HL-60 (cell line): Measurements from ENCODE around the gene TNIP1.
A peak's percentile ranks its signal among the peaks of the same experiment; 100 is the strongest.

Source experiments
- DNase-seq, 2 experiments: peaks; one replicate each; pipeline ENCODE4 v3.0.0-alpha.2; 2010 to 2020; ENCODE audit warnings: low read depth in 1 of 2, low spot score in 1 of 2
- H3K27ac ChIP-seq: fragments of 250-450 bp; sonication (Bioruptor Pico); replicated peaks from 2 replicates; pipeline ENCODE4 v1.5.1; 2020; ENCODE audit warnings: mild to moderate bottlenecking, moderate library complexity
- H3K27me3 ChIP-seq: fragments of 250-450 bp; sonication (Bioruptor Pico); 2 replicates; pipeline ENCODE4 v1.5.1; 2021; ENCODE audit warnings: mild to moderate bottlenecking, moderate library complexity; ENCODE audit not compliant: insufficient read depth, poor library complexity, severe bottlenecking
- H3K4me3 ChIP-seq: replicated peaks from 2 replicates; pipeline ENCODE4 v1.5.1; 2011; ENCODE audit warnings: mild to moderate bottlenecking, control low read depth, low read length; ENCODE audit not compliant: insufficient read depth
- GABPA ChIP-seq: IDR thresholded peaks from 2 replicates; pipeline ENCODE4 v1.6.1; 2012; ENCODE audit warnings: low read depth
- POLR2AphosphoS5 ChIP-seq: IDR thresholded peaks from 2 replicates; pipeline ENCODE4 v1.6.1; 2012; ENCODE audit warnings: low read depth
- SPI1 ChIP-seq: IDR thresholded peaks from 2 replicates; pipeline ENCODE4 v1.6.1; 2012; ENCODE audit warnings: low read depth, mild to moderate bottlenecking, borderline replicate concordance
- TF ChIP-seq, protein P1 (sequence below): IDR thresholded peaks from one replicate; pipeline ENCODE4 v1.5.1; 2011; ENCODE audit warnings: low read length, control low read depth, inconsistent platforms; ENCODE audit not compliant: insufficient read depth
- TF ChIP-seq, protein P2 (sequence below): IDR thresholded peaks from 2 replicates; pipeline ENCODE4 v1.6.1; 2012; ENCODE audit warnings: low read depth; ENCODE audit not compliant: insufficient replicate concordance

The TNIP1 gene

DNA sequence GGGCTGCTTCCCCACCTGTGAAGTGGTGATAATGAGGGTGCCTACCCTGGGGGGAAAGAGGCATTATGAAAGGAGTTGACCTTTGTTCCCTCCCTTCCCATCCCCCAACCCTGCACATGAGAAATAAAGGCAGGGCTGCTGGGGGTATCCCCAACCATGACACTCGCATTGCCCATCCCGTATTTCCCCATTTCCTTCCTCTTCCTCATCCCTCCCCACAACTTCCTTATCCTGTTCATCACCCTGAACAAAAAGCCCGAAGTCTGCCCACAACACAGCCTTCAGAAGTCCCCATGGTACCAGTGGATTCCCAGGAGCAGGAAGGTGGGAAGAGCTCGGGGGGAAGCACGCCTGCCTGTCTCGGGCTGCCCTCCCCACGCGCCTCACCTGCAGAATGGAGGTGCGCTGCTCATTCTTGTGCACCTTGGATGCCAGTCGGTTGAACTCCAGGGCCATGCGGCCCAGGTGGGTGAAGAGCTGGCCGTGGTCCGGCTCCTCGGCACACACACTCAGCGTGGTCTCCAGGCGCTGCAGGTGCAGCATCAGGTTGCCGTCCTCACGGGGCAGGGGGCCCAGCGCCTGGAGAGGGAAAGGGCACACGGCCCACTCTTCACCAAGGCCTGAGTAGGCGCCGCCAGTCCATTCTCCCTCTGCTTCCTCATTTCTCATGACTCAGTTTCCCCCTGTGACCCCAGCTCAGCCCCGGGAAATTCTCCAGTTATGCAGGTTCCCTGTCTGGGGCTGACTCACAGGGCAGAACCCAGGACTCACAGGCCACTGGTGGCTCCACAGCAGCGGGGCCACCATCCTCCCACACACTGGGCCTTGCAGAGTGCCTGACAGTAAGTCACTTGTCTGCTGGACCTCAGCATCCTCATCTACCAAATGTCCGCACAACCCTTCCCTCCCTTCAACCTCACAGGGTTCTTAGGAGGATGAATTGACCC is 24.2 kb downstream of the TNIP1 start:
- TF ChIP-seq POLR2AphosphoS5 (0 out of 2 replicates have a peak, but pooled peaks have one; percentile 14), GABPA (no peak), SPI1 (peak; percentile 41; the same call in 1 of the 2 replicates)
- DNase-seq, result peak; percentile 57 to 64
- H3K27me3 ChIP-seq, result no peaks in the 10 kb centered on the region

DNA sequence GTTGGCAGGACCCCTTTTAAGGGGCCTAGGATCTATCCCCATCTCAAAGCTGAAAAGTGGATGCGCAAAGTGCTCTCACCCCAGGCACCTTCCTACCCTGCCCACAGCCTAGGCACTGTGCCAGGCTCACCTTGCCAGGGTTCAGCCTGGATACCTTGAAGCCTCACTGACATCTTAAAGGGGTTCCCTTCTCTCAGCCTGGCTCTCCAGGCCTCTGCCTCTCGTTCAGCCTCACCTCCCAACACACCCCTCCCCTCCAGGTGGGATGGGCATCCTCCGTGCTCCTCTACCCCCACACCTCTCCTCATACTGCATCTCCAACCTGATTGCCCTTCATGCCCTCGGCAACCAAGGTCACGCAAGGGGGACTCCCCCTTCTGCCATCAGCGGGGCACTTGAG is 25.5 kb downstream of the TNIP1 start:
- no peaks in the 10 kb centered on the region for H3K27me3 ChIP-seq
- no peak for DNase-seq
- no peak overlapping the region for H3K4me3 ChIP-seq
- H3K27ac ChIP-seq, result no peak overlapping the region
- TF ChIP-seq, protein P1, sequence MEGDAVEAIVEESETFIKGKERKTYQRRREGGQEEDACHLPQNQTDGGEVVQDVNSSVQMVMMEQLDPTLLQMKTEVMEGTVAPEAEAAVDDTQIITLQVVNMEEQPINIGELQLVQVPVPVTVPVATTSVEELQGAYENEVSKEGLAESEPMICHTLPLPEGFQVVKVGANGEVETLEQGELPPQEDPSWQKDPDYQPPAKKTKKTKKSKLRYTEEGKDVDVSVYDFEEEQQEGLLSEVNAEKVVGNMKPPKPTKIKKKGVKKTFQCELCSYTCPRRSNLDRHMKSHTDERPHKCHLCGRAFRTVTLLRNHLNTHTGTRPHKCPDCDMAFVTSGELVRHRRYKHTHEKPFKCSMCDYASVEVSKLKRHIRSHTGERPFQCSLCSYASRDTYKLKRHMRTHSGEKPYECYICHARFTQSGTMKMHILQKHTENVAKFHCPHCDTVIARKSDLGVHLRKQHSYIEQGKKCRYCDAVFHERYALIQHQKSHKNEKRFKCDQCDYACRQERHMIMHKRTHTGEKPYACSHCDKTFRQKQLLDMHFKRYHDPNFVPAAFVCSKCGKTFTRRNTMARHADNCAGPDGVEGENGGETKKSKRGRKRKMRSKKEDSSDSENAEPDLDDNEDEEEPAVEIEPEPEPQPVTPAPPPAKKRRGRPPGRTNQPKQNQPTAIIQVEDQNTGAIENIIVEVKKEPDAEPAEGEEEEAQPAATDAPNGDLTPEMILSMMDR, result no peak
- TF ChIP-seq, protein P2, sequence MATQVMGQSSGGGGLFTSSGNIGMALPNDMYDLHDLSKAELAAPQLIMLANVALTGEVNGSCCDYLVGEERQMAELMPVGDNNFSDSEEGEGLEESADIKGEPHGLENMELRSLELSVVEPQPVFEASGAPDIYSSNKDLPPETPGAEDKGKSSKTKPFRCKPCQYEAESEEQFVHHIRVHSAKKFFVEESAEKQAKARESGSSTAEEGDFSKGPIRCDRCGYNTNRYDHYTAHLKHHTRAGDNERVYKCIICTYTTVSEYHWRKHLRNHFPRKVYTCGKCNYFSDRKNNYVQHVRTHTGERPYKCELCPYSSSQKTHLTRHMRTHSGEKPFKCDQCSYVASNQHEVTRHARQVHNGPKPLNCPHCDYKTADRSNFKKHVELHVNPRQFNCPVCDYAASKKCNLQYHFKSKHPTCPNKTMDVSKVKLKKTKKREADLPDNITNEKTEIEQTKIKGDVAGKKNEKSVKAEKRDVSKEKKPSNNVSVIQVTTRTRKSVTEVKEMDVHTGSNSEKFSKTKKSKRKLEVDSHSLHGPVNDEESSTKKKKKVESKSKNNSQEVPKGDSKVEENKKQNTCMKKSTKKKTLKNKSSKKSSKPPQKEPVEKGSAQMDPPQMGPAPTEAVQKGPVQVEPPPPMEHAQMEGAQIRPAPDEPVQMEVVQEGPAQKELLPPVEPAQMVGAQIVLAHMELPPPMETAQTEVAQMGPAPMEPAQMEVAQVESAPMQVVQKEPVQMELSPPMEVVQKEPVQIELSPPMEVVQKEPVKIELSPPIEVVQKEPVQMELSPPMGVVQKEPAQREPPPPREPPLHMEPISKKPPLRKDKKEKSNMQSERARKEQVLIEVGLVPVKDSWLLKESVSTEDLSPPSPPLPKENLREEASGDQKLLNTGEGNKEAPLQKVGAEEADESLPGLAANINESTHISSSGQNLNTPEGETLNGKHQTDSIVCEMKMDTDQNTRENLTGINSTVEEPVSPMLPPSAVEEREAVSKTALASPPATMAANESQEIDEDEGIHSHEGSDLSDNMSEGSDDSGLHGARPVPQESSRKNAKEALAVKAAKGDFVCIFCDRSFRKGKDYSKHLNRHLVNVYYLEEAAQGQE, result no peak
- no peak for TF ChIP-seq GABPA

More for the DNA sequence above, 24.2 kb downstream of the TNIP1 start:
- Histone ChIP-seq H3K4me3 (no peak overlapping the region), H3K27ac (peak overlapping the region; percentile 14; the same call in 1 of the 2 replicates)

DNA sequence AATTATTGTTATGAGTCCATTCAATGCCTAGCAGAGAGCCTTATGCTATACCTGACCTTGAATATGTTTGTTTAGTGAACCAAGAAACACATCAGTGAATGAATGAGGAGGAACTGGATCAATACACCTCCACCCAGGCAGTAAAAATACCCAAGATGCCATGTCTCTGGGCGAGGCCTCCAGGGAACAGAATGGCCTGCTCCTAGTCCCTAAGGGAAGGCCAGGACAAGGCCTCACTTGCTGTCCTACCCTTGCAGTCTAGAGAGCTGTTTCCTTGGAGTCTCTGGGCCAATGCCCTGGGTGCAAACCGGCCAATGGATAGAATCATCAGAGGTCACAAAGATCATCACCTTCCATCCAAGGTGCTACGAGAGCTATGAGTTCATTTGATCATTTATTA is 26.1 kb downstream of the TNIP1 start:
- TF ChIP-seq GABPA (no peak), POLR2AphosphoS5 (no peak)
- TF ChIP-seq, protein P2, result no peak
- TF ChIP-seq, protein P1, result no peak
- no peak overlapping the region for H3K27ac ChIP-seq

DNA sequence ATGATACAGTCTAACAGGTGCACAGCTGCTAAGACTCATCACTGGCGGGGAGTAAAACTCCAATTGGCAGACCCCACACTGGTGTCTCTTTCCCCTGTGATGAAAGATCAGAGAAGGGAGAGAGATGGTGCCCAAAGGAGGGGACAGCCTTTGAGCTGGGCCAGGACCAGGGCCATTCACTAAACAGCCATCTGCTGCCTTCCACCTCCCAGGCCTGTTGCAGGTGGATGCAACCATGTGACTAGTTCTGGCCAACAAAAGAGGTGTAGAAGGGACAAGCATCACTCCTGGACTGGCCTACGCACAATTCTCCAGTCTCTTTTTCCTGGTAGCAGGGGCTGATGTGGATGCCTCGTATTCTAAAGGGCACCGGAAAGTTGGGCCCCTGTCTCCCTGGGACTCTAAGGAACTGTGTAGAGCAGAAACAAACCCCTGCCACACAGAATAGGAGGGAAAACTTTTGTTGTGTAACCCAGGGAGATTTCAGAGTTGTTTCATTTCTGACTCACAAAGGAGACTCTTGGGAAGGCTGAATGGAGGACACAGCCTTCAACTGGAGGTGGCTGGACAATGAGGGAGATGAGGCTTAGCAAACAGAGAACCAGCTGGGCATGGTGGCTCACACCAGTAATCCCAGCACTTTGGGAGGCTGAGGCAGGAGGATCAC is 26.9 kb downstream of the TNIP1 start:
- TF ChIP-seq, protein P1, result no peak
- no peak for TF ChIP-seq POLR2AphosphoS5
- TF ChIP-seq GABPA, result no peak
- TF ChIP-seq, protein P2, result no peak
- TF ChIP-seq SPI1, result no peak
- H3K27me3 ChIP-seq, result no peaks in the 10 kb centered on the region
- no peak for DNase-seq
- H3K4me3 ChIP-seq, result no peak overlapping the region
- no peak overlapping the region for H3K27ac ChIP-seq

More for the DNA sequence above, 26.1 kb downstream of the TNIP1 start:
- Histone ChIP-seq H3K27me3 (no peaks in the 10 kb centered on the region), H3K4me3 (no peak overlapping the region)
- DNase-seq, result no peak
